Hindlimb muscle (tissue), 1 donor: ENCODE data around the gene SMARCC1. TPM values are rescaled to one million over a fixed set of nuclear protein-coding genes. Genes with fewer than 3 reads are reported as not detected.
"Not testable (repeated sequence)": the region's sequence is repeated elsewhere in the genome, so short reads cannot be mapped to it uniquely, and the experiment has no call there.

ENCODE experiments used
- DNase-seq: peaks from one replicate; pipeline ENCODE4 v3.0.0-alpha.2; 2013
- polyA plus RNA-seq: library from polyadenylated mRNA; unstranded; fragments of 120-200 nt; gene quantifications from one replicate; pipeline ENCODE4 v1.2.1, GENCODE V29; 2013; ENCODE audit not compliant: insufficient read length

The SMARCC1 gene
- 62.5 TPM for polyA plus RNA-seq

- DNase-seq, result peak; percentile 99
Observed at GRCh38 chr3:47781685-47782445, at the start of gene SMARCC1. Gene SMARCC1, minus strand, starts transcription at chr3:47781893. Its CDS starts 96 bp downstream, at chr3:47781797.

GRCh38 chr3:47829482-47829881 is 47.8 kb upstream of the SMARCC1 start:
- not testable (repeated sequence) for DNase-seq

- DNase-seq, result no peak
Observed at GRCh38 chr3:47825590-47825989, 43.9 kb upstream of the SMARCC1 start.

- DNase-seq, result peak; percentile 86
Observed at GRCh38 chr3:47824541-47825473, 43.1 kb upstream of the SMARCC1 start.

GRCh38 chr3:47817609-47818008 is 35.9 kb upstream of the SMARCC1 start:
- no peak for DNase-seq

GRCh38 chr3:47813551-47814177 is 32.0 kb upstream of the SMARCC1 start:
- DNase-seq, result no peak

- no peak for DNase-seq
Observed at GRCh38 chr3:47804577-47804976, 22.9 kb upstream of the SMARCC1 start.

GRCh38 chr3:47803480-47804025 is 21.9 kb upstream of the SMARCC1 start:
- DNase-seq, result no peak

GRCh38 chr3:47802734-47803479 is 21.2 kb upstream of the SMARCC1 start, which contains the start of gene DHX30:
Gene DHX30, plus strand, starts transcription at chr3:47803138. Its CDS starts 7,546 bp downstream, at chr3:47810684.
- peak; percentile 93 for DNase-seq

- DNase-seq, result no peak
Observed at GRCh38 chr3:47799733-47800132, 18.0 kb upstream of the SMARCC1 start.

- no peak for DNase-seq
Observed at GRCh38 chr3:47794544-47794943, 12.9 kb upstream of the SMARCC1 start.

- DNase-seq, result no peak
Observed at GRCh38 chr3:47792699-47793098, 11.0 kb upstream of the SMARCC1 start.

GRCh38 chr3:47791193-47791855 is 9.6 kb upstream of the SMARCC1 start:
- DNase-seq, result no peak

- no peak for DNase-seq
Observed at GRCh38 chr3:47783673-47784072, 2.0 kb upstream of the SMARCC1 start.

GRCh38 chr3:47782446-47783308 is 984 bp upstream of the SMARCC1 start:
- no peak for DNase-seq

- DNase-seq, result peak; percentile 53
Observed at GRCh38 chr3:47780741-47781684, 680 bp downstream of the SMARCC1 start.

- no peak for DNase-seq
Observed at GRCh38 chr3:47778746-47779145, 2.9 kb downstream of the SMARCC1 start.

GRCh38 chr3:47772788-47773187 is 8.9 kb downstream of the SMARCC1 start:
- no peak for DNase-seq

- DNase-seq, result no peak
Observed at GRCh38 chr3:47772047-47772446, 9.6 kb downstream of the SMARCC1 start.
